ENCODE data around the gene RPS6KA3.

GRCh38 chrX:20215565-20215964 is 51.1 kb downstream of the RPS6KA3 start:
- TF ChIP-seq RFX5 (IDR thresholded peaks at IDR 0.05; ENCODE audit: low read length) (no peak), POLR2AphosphoS5 (IDR thresholded peaks at IDR 0.05; ENCODE audit: low read depth, low read length) (no peak), GATA2 (CRISPR knock-in tag; IDR thresholded peaks at IDR 0.05) (no peak), SIN3A (IDR thresholded peaks at IDR 0.05; ENCODE audit: borderline replicate concordance, low read depth, low read length) (no peak), CTCF (IDR thresholded peaks at IDR 0.05) (no peak), TAF1 (IDR thresholded peaks at IDR 0.05; ENCODE audit: borderline replicate concordance, low read depth, low read length) (no peak), ELF1 (IDR thresholded peaks at IDR 0.05) (no peak), EZH2phosphoT487 (IDR thresholded peaks at IDR 0.05; ENCODE audit: borderline replicate concordance, low read depth) (no peak), RAD21 (IDR thresholded peaks at IDR 0.05; ENCODE audit: low read length) (no peak)

All from SK-N-SH (cell line).